ENCODE results near the gene GPC5.

DNA sequence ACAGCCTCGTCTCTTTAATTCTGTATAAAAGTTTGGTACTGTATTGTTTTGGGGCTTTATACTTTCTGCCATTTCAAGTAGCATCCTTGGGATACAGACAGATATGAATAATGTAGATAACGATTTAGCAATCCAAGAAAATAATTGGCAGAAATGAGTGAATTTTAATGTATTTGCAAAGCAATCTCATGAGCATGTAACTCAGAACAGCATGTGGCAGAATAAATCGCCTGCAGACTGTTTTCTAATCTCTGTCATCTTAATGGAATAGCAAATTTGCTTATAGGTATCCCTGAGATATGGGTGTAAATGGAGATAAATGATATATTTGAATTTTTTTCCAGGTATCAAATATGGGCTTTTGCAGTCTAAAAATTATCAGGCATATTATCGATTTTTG is 166.0 kb downstream of the GPC5 start:
- TF ChIP-seq POLR2AphosphoS5 (IDR thresholded peaks at IDR 0.05) (no peak), POLR2A (IDR thresholded peaks at IDR 0.05) (no peak)
- TF ChIP-seq, protein P1, sequence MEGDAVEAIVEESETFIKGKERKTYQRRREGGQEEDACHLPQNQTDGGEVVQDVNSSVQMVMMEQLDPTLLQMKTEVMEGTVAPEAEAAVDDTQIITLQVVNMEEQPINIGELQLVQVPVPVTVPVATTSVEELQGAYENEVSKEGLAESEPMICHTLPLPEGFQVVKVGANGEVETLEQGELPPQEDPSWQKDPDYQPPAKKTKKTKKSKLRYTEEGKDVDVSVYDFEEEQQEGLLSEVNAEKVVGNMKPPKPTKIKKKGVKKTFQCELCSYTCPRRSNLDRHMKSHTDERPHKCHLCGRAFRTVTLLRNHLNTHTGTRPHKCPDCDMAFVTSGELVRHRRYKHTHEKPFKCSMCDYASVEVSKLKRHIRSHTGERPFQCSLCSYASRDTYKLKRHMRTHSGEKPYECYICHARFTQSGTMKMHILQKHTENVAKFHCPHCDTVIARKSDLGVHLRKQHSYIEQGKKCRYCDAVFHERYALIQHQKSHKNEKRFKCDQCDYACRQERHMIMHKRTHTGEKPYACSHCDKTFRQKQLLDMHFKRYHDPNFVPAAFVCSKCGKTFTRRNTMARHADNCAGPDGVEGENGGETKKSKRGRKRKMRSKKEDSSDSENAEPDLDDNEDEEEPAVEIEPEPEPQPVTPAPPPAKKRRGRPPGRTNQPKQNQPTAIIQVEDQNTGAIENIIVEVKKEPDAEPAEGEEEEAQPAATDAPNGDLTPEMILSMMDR (IDR thresholded peaks at IDR 0.05) = no peak
